ENCODE data around the gene ZBTB24.

Gene ZBTB24

GRCh38 chr6:109448615-109449014 lies 34.4 kb downstream of the ZBTB24 start:
- H3K36me3 ChIP-seq (ENCODE audit: control insufficient read depth, insufficient read depth, low read length) = no peaks in the 10 kb centered on the region
- H3K9ac ChIP-seq = no peak overlapping the region
- no peaks in the 10 kb centered on the region for H3K9me3 ChIP-seq (ENCODE audit: control insufficient read depth, low read length)
- TF ChIP-seq CTCF (IDR thresholded peaks at IDR 0.05) = no peak
- peaks cover 4% of the 10 kb centered on the region for H3K4me1 ChIP-seq
- H3K79me2 ChIP-seq = no peaks in the 10 kb centered on the region
- no peak overlapping the region for H3K4me2 ChIP-seq (ENCODE audit: low read length)
- no peak overlapping the region for H2AFZ ChIP-seq
- H3K27me3 ChIP-seq (ENCODE audit: control insufficient read depth, insufficient read depth, low read length) = no peaks in the 10 kb centered on the region
- no peak overlapping the region for H3K27ac ChIP-seq
- H3K4me3 ChIP-seq (ENCODE audit: low read depth, low read length) = no peak overlapping the region

GRCh38 chr6:109447878-109448555 lies 35.0 kb downstream of the ZBTB24 start:
- Histone ChIP-seq H3K27me3 (ENCODE audit: control insufficient read depth, insufficient read depth, low read length) (no peaks in the 10 kb centered on the region), H3K36me3 (ENCODE audit: control insufficient read depth, insufficient read depth, low read length) (no peaks in the 10 kb centered on the region), H3K4me1 (peaks cover 4% of the 10 kb centered on the region), H3K4me3 (ENCODE audit: low read depth, low read length) (no peak overlapping the region), H2AFZ (no peak overlapping the region), H3K27ac (no peak overlapping the region), H3K4me2 (ENCODE audit: low read length) (no peak overlapping the region), H3K79me2 (no peaks in the 10 kb centered on the region), H3K9me3 (ENCODE audit: control insufficient read depth, low read length) (no peaks in the 10 kb centered on the region), H3K9ac (no peak overlapping the region)
- TF ChIP-seq CTCF (IDR thresholded peaks at IDR 0.05) = no peak

GRCh38 chr6:109447087-109447486 lies 35.9 kb downstream of the ZBTB24 start:
- Histone ChIP-seq H3K9ac (no peak overlapping the region), H3K4me2 (ENCODE audit: low read length) (no peak overlapping the region), H3K27me3 (ENCODE audit: control insufficient read depth, insufficient read depth, low read length) (no peaks in the 10 kb centered on the region), H2AFZ (no peak overlapping the region), H3K36me3 (ENCODE audit: control insufficient read depth, insufficient read depth, low read length) (no peaks in the 10 kb centered on the region), H3K27ac (no peak overlapping the region), H3K79me2 (no peaks in the 10 kb centered on the region), H3K4me3 (ENCODE audit: low read depth, low read length) (no peak overlapping the region), H3K4me1 (peaks cover 12% of the 10 kb centered on the region), H3K9me3 (ENCODE audit: control insufficient read depth, low read length) (no peaks in the 10 kb centered on the region)
- no peak for TF ChIP-seq CTCF (IDR thresholded peaks at IDR 0.05)

- Histone ChIP-seq H3K36me3 (ENCODE audit: control insufficient read depth, insufficient read depth, low read length) (no peaks in the 10 kb centered on the region), H2AFZ (no peak overlapping the region), H3K4me3 (ENCODE audit: low read depth, low read length) (no peak overlapping the region), H3K4me2 (ENCODE audit: low read length) (no peak overlapping the region), H3K79me2 (no peaks in the 10 kb centered on the region), H3K27me3 (ENCODE audit: control insufficient read depth, insufficient read depth, low read length) (no peaks in the 10 kb centered on the region), H3K27ac (no peak overlapping the region), H3K9me3 (ENCODE audit: control insufficient read depth, low read length) (no peaks in the 10 kb centered on the region), H3K4me1 (peaks cover 17% of the 10 kb centered on the region), H3K9ac (no peak overlapping the region)
- no peak for TF ChIP-seq CTCF (IDR thresholded peaks at IDR 0.05)
These were observed 36.5 kb downstream of the ZBTB24 start for GRCh38 chr6:109446541-109446940.

- Histone ChIP-seq H3K27ac (no peak overlapping the region), H3K27me3 (ENCODE audit: control insufficient read depth, insufficient read depth, low read length) (no peaks in the 10 kb centered on the region), H3K9ac (no peak overlapping the region), H3K79me2 (no peaks in the 10 kb centered on the region), H2AFZ (no peak overlapping the region), H3K4me1 (peaks cover 19% of the 10 kb centered on the region), H3K36me3 (ENCODE audit: control insufficient read depth, insufficient read depth, low read length) (no peaks in the 10 kb centered on the region), H3K4me2 (ENCODE audit: low read length) (no peak overlapping the region), H3K4me3 (ENCODE audit: low read depth, low read length) (no peak overlapping the region), H3K9me3 (ENCODE audit: control insufficient read depth, low read length) (no peaks in the 10 kb centered on the region)
- no peak for TF ChIP-seq CTCF (IDR thresholded peaks at IDR 0.05)
These were observed 36.9 kb downstream of the ZBTB24 start for GRCh38 chr6:109446072-109446471.
